GM12878 (cell line): Measurements from ENCODE around the gene PRKCI. TPM values are rescaled to one million over a fixed set of nuclear protein-coding genes. Genes with fewer than 3 reads are reported as not detected.
"Not testable (repeated sequence)": the region's sequence is repeated elsewhere in the genome, so short reads cannot be mapped to it uniquely, and the experiment has no call there.

Experiments used
- ATAC-seq: fragments of 200-7000 bp; cut with Tn5 transposase; 3 replicates; pipeline ENCODE4 v1.9.1; 2020; ENCODE audit warnings: mild to moderate bottlenecking, moderate library complexity
- BruUV-seq: library from RNA; stranded (reverse); fragments of 400-500 nt; replicated peaks from 2 replicates; lab custom pipeline; 2021; lab: Mats Ljungman, UMichigan
- CTCF ChIA-PET: fragments of 300-600 bp; sonication (Branson Sonifier 250); formaldehyde crosslinking; extraction: SDS; loops from one replicate; lab custom pipeline; 2021; ENCODE audit warnings: inconsistent platforms; lab: Yijun Ruan, JAX
- POLR2A ChIA-PET: fragments of 350-600 bp; formaldehyde crosslinking; extraction: SDS; loops from one replicate; lab custom pipeline; 2021; ENCODE audit warnings: inconsistent platforms; lab: Charles Lee
- RAD21 ChIA-PET: fragments of 300-600 bp; sonication (Branson Sonifier 250); formaldehyde crosslinking; loops from one replicate; lab custom pipeline; 2023; ENCODE audit warnings: antibody characterized with exemption; ENCODE audit not compliant: unreplicated experiment; lab: Charles Lee
- SMC1A ChIA-PET: fragments of 300-600 bp; sonication (Branson Sonifier 250); formaldehyde crosslinking; loops from one replicate; lab custom pipeline; 2023; ENCODE audit not compliant: unreplicated experiment, uncharacterized antibody; lab: Charles Lee
- DNase-seq: peaks from one replicate; pipeline ENCODE4 v3.0.0-alpha.2; 2011; ENCODE audit warnings: low read depth, low spot score
- FAIRE-seq: peaks from 3 replicates; lab custom pipeline; 2011; peaks lifted over from hg19 to GRCh38; lab: Jason Lieb, UNC
- H2AFZ ChIP-seq: 2 replicates; pipeline ENCODE4 v1.6.0; 2011; ENCODE audit warnings: low read depth, low read length, control low read depth; ENCODE audit not compliant: control insufficient read depth
- H3K27ac ChIP-seq: 2 replicates; pipeline ENCODE4 v1.5.1; 2011; ENCODE audit warnings: control low read depth; ENCODE audit not compliant: control insufficient read depth, insufficient read depth
- H3K27me3 ChIP-seq, 2 experiments: replicated peaks in 1 of 2; 2 replicates each; pipeline versions ENCODE4 v1.6.0 to v1.6.1; 2011; ENCODE audit warnings: low read length in 1 of 2; ENCODE audit not compliant: control insufficient read depth in 2 of 2, insufficient read depth in 2 of 2
- H3K36me3 ChIP-seq, 2 experiments: 2 replicates each; pipeline ENCODE4 v1.5.1; 2011; ENCODE audit warnings: low read length in 1 of 2; ENCODE audit not compliant: control insufficient read depth in 2 of 2, insufficient read depth in 2 of 2
- H3K4me1 ChIP-seq: 2 replicates; pipeline ENCODE4 v1.6.1; 2011; ENCODE audit warnings: mild to moderate bottlenecking, low read length, moderate library complexity, mixed read lengths; ENCODE audit not compliant: control insufficient read depth, insufficient read depth
- H3K4me2 ChIP-seq: 2 replicates; pipeline ENCODE4 v1.6.0; 2011; ENCODE audit warnings: control low read depth; ENCODE audit not compliant: control insufficient read depth, insufficient read depth
- H3K4me3 ChIP-seq: fragments of 200-600 bp; sonication (generic); 2 replicates; pipeline ENCODE4 v1.5.1; 2016
- H3K79me2 ChIP-seq: 2 replicates; pipeline ENCODE4 v1.6.0; 2011; ENCODE audit warnings: low read length; ENCODE audit not compliant: control insufficient read depth, insufficient read depth
- H3K9ac ChIP-seq: 2 replicates; pipeline ENCODE4 v1.8.0; 2011; ENCODE audit warnings: low read length, control low read depth, mixed read lengths; ENCODE audit not compliant: control insufficient read depth, insufficient read depth
- H3K9me3 ChIP-seq: replicated peaks from 3 replicates; pipeline ENCODE4 v1.5.1; 2011; ENCODE audit warnings: mild to moderate bottlenecking, low read length; ENCODE audit not compliant: control insufficient read depth, insufficient read depth
- H4K20me1 ChIP-seq: 2 replicates; pipeline ENCODE4 v1.6.0; 2011; ENCODE audit not compliant: control insufficient read depth, insufficient read depth
- BCL11A ChIP-seq: IDR thresholded peaks from 2 replicates; pipeline ENCODE4 v1.6.1; 2011; ENCODE audit warnings: low read depth, low read length
- SPI1 ChIP-seq: IDR thresholded peaks from 2 replicates; pipeline ENCODE4 v1.6.1; 2011; ENCODE audit warnings: low read depth, mild to moderate bottlenecking, low read length, moderate library complexity, borderline replicate concordance; ENCODE audit not compliant: insufficient read depth
- STAT3 ChIP-seq: IDR thresholded peaks from 2 replicates; pipeline ENCODE4 v1.6.1; 2011; ENCODE audit warnings: low read depth, low read length, improper control_type of control experiment
- WGBS: methylation state at CpG from one replicate; pipeline ENCODE4 v1.1.6; 2016; ENCODE audit warnings: low lambda C conversion rate; ENCODE audit not compliant: insufficient replicate concordance, insufficient coverage; ENCODE audit errors: missing lambda C conversion rate; 5-methylcytosine and 5-hydroxymethylcytosine counted together
- in situ Hi-C: fragments of 300-500 bp; cut with MboI; formaldehyde crosslinking; loops from 9 replicates; pipeline ENCODE4 v1.14.3; 2018; ENCODE audit warnings: mixed read lengths
- intact Hi-C: fragments of 100-400 bp; cut with micrococcal nuclease; formaldehyde crosslinking; loops from one replicate; pipeline ENCODE4 v1.14.2; 2022; ENCODE audit not compliant: unreplicated experiment
- polyA plus RNA-seq, 11 experiments: library from polyadenylated mRNA; depleted of rRNA in 4 of 11; unstranded in 6 of 11; stranded (reverse) in 5 of 11; fragments of >200 nt; fragmentation: Nextera tagmentation in 4 of 11; fragmentation: Illumina TruSeq in 1 of 11; extraction: Ambion mirVana in 4 of 11; extraction: Trizol in 1 of 11; gene quantifications; 1 replicate in 1 of 11; 2 replicates in 10 of 11; pipeline versions ENCODE4 v1.2.1 to v1.2.3, GENCODE V29; 2011 to 2016; ENCODE audit warnings: inconsistent platforms in 2 of 11, missing spikeins in 2 of 11, low read depth in 1 of 11
- total RNA-seq, 4 experiments: library from RNA; depleted of rRNA in 3 of 4; stranded (reverse); fragments of >200 nt in 3 of 4; fragmentation: Illumina TruSeq in 1 of 4; extraction: Trizol in 1 of 4; gene quantifications; 2 replicates each; pipeline versions ENCODE4 v1.2.1 to v1.2.3, GENCODE V29; 2013 to 2021

PRKCI gene
- total and polyA plus RNA-seq, 10 of the 15 experiments (the other 5 are each of a cell fraction or from before 2014, with no cell fraction given) = 3.5 to 15.4 (median 11.8) TPM

DNA sequence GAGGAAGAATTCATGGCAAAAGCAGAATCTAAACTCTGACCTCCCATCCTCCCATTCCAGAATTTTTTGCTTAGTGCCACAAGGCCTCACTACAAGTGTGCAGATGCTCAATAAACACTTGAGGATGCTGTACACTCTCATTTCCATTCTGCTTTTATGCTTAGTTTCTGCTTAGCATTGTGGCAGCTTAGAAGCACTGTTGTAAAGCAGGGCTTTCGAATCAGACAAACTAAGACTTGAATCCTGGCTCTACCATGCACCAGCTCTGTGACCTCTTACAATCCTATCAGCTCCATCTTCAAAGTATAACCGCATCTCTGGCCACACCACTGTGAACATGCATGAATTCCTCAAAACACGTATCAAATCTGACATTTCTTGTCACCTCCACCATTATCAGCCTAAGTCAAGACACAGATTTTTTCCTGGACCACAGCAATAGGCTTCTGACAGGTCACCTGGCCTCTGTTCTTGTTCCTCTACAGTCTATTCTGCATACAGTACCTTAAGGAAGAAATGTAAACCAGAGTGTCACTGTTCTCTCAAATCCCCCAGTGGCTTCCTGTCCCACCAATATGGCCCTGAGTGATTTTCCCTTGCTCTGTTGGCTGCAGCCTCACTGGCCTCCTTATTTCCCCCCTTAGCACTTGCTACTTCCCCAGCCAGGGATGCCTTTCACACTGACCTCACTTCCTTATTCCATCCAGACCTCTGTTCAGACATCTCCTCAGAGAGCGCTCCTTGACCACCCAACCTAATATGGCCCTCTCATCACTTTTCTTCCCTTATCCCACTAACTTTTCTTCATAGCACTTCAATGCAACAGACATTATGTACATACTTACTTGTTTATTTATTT, 32.6 kb upstream of the PRKCI start:
- no peak for TF ChIP-seq STAT3
- no peak for TF ChIP-seq BCL11A
- peak; percentile 17; the same call in 1 of the 2 replicates for TF ChIP-seq SPI1
- Histone ChIP-seq H3K27ac (no peak overlapping the region), H3K4me3 (no peak overlapping the region), H3K27me3 (no peaks in the 10 kb centered on the region), H4K20me1 (no peaks in the 10 kb centered on the region), H2AFZ (peak overlapping the region; percentile 51), H3K9me3 (no peaks in the 10 kb centered on the region; the same call in 2 of the 3 replicates), H3K4me1 (peaks cover 4% of the 10 kb centered on the region; the same call in 1 of the 2 replicates), H3K36me3 (no peaks in the 10 kb centered on the region), H3K4me2 (peak overlapping the region; percentile 30; the same call in 1 of the 2 replicates), H3K79me2 (no peaks in the 10 kb centered on the region), H3K9ac (no peak overlapping the region)
- BruUV-seq = no TSS peak
- 68% methylated on average over 4 of the region's 4 CpGs for WGBS
- in situ Hi-C loops (no loop called here), intact Hi-C loops (loop anchor here (2.0 to 5.0 kb wide), 2 partner anchors 113 to 219 kb away; no protein-coding TSS in a partner anchor)
- ChIA-PET RAD21 (interaction anchor here (0.6 to 1.7 kb wide), 5 partner anchors 18 to 224 kb away, joined by 3 to 4 read pairs (median 3); no protein-coding TSS in a partner anchor), POLR2A (interaction anchor here (1.0 kb wide), 1 partner anchor 166 kb away, joined by 4 read pairs; no protein-coding TSS in a partner anchor), SMC1A (interaction anchor here (0.6 to 2.2 kb wide), 5 partner anchors 9 to 222 kb away, joined by 3 to 10 read pairs (median 3); no protein-coding TSS in a partner anchor), CTCF (interaction anchor here (0.7 to 2.7 kb wide), 5 partner anchors 14 to 623 kb away, joined by 3 to 19 read pairs (median 3); no protein-coding TSS in a partner anchor)
- FAIRE-seq (no peak), DNase-seq (no peak), ATAC-seq (peak; percentile 56)

DNA sequence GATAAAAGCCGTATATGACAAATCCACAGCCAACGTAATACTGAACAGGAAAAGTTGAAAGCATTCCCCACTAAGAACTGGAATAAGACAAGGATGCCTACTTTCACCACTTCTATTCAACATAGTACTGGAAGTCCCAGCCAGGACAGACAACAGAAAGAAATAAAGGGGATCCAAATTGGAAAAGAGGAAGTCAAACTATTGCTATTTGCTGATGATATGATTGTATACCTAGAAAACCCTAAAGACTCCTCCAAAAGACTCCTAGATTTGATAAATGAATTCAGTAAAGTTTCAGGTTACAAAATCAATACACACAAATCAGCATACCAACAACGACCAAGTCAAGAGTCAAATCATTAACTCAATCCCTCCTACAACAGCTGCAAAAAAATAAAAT, 26.5 kb upstream of the PRKCI start:
- H3K9ac ChIP-seq, H3K4me3 ChIP-seq, H3K4me1 ChIP-seq, in situ Hi-C loops, ATAC-seq, DNase-seq, FAIRE-seq, H3K4me2 ChIP-seq, H4K20me1 ChIP-seq, H3K36me3 ChIP-seq, H3K27me3 ChIP-seq, H2AFZ ChIP-seq, RAD21 ChIA-PET, H3K79me2 ChIP-seq, H3K9me3 ChIP-seq, CTCF ChIA-PET, POLR2A ChIA-PET, BruUV-seq, intact Hi-C loops, H3K27ac ChIP-seq, SMC1A ChIA-PET: not testable (repeated sequence)
- WGBS = 23% methylated on average over 3 of the region's 3 CpGs
